K562 (cell line): ENCODE measurements around the gene TAAR8. TPM values are rescaled to one million over a fixed set of nuclear protein-coding genes. Genes with fewer than 3 reads are reported as not detected.

ENCODE experiments used
- ARID4B ChIP-seq: sonication (generic); formaldehyde crosslinking; IDR thresholded peaks from 2 replicates; pipeline ENCODE4 v1.8.0; 2022; ENCODE audit warnings: mild to moderate bottlenecking, missing genetic modification reagents
- ATF7 ChIP-seq: fragments of 450-650 bp; IDR thresholded peaks from 2 replicates; pipeline ENCODE4 v1.7.1; 2014; ENCODE audit warnings: mild to moderate bottlenecking, moderate library complexity
- CBX3 ChIP-seq, 2 experiments: IDR thresholded peaks; 1 replicate in 1 of 2; 2 replicates in 1 of 2; pipeline ENCODE4 v1.6.1; 2012; ENCODE audit warnings: inconsistent platforms in 2 of 2, low read length in 2 of 2, borderline replicate concordance in 1 of 2, control low read depth in 1 of 2
- CEBPG ChIP-seq, 3 experiments: fragments of 200-800 bp in 1 of 3; sonication (Bioruptor generic) in 1 of 3; sonication (generic) in 1 of 3; formaldehyde crosslinking in 1 of 3; IDR thresholded peaks in 2 of 3; conservative IDR thresholded peaks in 1 of 3; 2 replicates each; pipeline versions ENCODE4 v1.6.1 to v1.8.0; 2016 to 2022; ENCODE audit warnings: missing compliant biosample characterization in 2 of 3, missing genetic modification characterization in 2 of 3, mild to moderate bottlenecking in 1 of 3, missing genetic modification reagents in 1 of 3
- GATA2 ChIP-seq: sonication (generic); formaldehyde crosslinking; IDR thresholded peaks from 2 replicates; pipeline ENCODE4 v1.4.0; 2020; ENCODE audit warnings: mild to moderate bottlenecking, missing genetic modification reagents
- GATAD2B ChIP-seq: fragments of 450-650 bp; IDR thresholded peaks from 2 replicates; pipeline ENCODE4 v1.6.1; 2017; ENCODE audit warnings: mild to moderate bottlenecking, borderline replicate concordance
- GTF2A2 ChIP-seq: IDR thresholded peaks from 2 replicates; pipeline ENCODE4 v1.6.1; 2016; ENCODE audit warnings: mild to moderate bottlenecking, missing genetic modification characterization, missing compliant biosample characterization
- HDAC3 ChIP-seq: fragments of 450-650 bp; IDR thresholded peaks from 2 replicates; pipeline ENCODE4 v1.6.1; 2018; ENCODE audit warnings: borderline replicate concordance, mild to moderate bottlenecking, moderate library complexity; ENCODE audit not compliant: partially characterized antibody
- MEF2D ChIP-seq: conservative IDR thresholded peaks from 2 replicates; pipeline ENCODE4 v1.6.1; 2016; ENCODE audit warnings: low read depth, missing genetic modification characterization, missing compliant biosample characterization
- MNT ChIP-seq, 2 experiments: fragments of 450-650 bp; conservative IDR thresholded peaks; 2 replicates each; pipeline ENCODE4 v1.6.1; 2017; ENCODE audit warnings: mild to moderate bottlenecking in 2 of 2, moderate library complexity in 2 of 2
- NFE2 ChIP-seq: IDR thresholded peaks from 2 replicates; pipeline ENCODE4 v1.6.1; 2014; ENCODE audit warnings: antibody characterized with exemption, low read depth
- SMARCC2 ChIP-seq: fragments of 450-650 bp; IDR thresholded peaks from 2 replicates; pipeline ENCODE4 v1.6.1; 2017; ENCODE audit warnings: antibody characterized with exemption, moderate library complexity, mild to moderate bottlenecking, low read depth
- SMARCE1 ChIP-seq: fragments of 450-650 bp; IDR thresholded peaks from 2 replicates; pipeline ENCODE4 v1.7.1; 2016; ENCODE audit warnings: mild to moderate bottlenecking
- SNIP1 ChIP-seq: fragments of 450-650 bp; IDR thresholded peaks from 2 replicates; pipeline ENCODE4 v1.7.1; 2017; ENCODE audit warnings: low read depth, mild to moderate bottlenecking
- TAF1 ChIP-seq: IDR thresholded peaks from 2 replicates; pipeline ENCODE4 v1.6.1; 2011; ENCODE audit warnings: mild to moderate bottlenecking, low read length, moderate library complexity; ENCODE audit not compliant: insufficient read depth, control insufficient read depth, severe bottlenecking; ENCODE audit errors: extremely low read depth
- VEZF1 ChIP-seq: fragments of 200-800 bp; sonication (Bioruptor generic); IDR thresholded peaks from 2 replicates; pipeline ENCODE4 v1.6.1; 2017; ENCODE audit warnings: missing genetic modification characterization, missing compliant biosample characterization
- ZNF23 ChIP-seq: fragments of 250-450 bp; sonication (Bioruptor Pico); IDR thresholded peaks from 2 replicates; pipeline ENCODE4 v1.4.0; 2020; ENCODE audit warnings: mild to moderate bottlenecking
- ZNF239 ChIP-seq: fragments of 250-450 bp; sonication (Bioruptor Pico); IDR thresholded peaks from 2 replicates; pipeline ENCODE4 v1.4.0; 2020; ENCODE audit warnings: mild to moderate bottlenecking
- ZNF668 ChIP-seq: fragments of 250-450 bp; sonication (Bioruptor Pico); IDR thresholded peaks from 2 replicates; pipeline ENCODE4 v1.8.0; 2022; ENCODE audit warnings: mild to moderate bottlenecking, inconsistent platforms
- polyA plus RNA-seq, 8 experiments: library from polyadenylated mRNA; depleted of rRNA in 4 of 8; stranded (reverse) in 5 of 8; unstranded in 3 of 8; fragments of >200 nt; fragmentation: Nextera tagmentation in 2 of 8; fragmentation: Illumina TruSeq in 1 of 8; extraction: Ambion mirVana in 2 of 8; extraction: Trizol in 1 of 8; gene quantifications; 2 replicates each; pipeline versions ENCODE4 v1.2.1 to v1.2.3, GENCODE V29; 2011 to 2014; ENCODE audit warnings: inconsistent platforms in 1 of 8, missing spikeins in 1 of 8
- total RNA-seq, 7 experiments: library from RNA; depleted of rRNA in 6 of 7; stranded (reverse); fragments of >200 nt in 6 of 7; fragmentation: Illumina TruSeq in 2 of 7; extraction: Trizol in 2 of 7; gene quantifications; 2 replicates each; pipeline versions ENCODE4 v1.2.1 to v1.2.3, GENCODE V29; 2011 to 2021; ENCODE audit warnings: low replicate concordance in 1 of 7

TAAR8 gene
- total and polyA plus RNA-seq, 9 of the 15 experiments (the other 6 are each of a cell fraction or from before 2014, with no cell fraction given): not detected

- TF ChIP-seq CEBPG (CRISPR knock-in tag; IDR thresholded peaks at IDR 0.05) (no peak), CEBPG (tag; conservative IDR thresholded peaks at IDR 0.05 in 1 of 2, IDR thresholded peaks at IDR 0.05 in 1 of 2) (no peak), SMARCE1 (peak; percentile 38; the same call in 1 of the 2 replicates), ZNF239 (CRISPR knock-in tag) (no peak), MEF2D (tag) (no peak), SNIP1 (no peak), ZNF23 (CRISPR knock-in tag) (no peak), HDAC3 (no peak), GTF2A2 (tag) (no peak), VEZF1 (CRISPR knock-in tag) (peak; percentile 71), ZNF668 (no peak), ARID4B (CRISPR knock-in tag) (peak; percentile 76; the same call in 1 of the 2 replicates), MNT (conservative IDR thresholded peaks at IDR 0.05) (peak; percentile 82 to 89), NFE2 (peak; percentile 8; the same call in 1 of the 2 replicates), SMARCC2 (no peak), CBX3 (IDR thresholded peaks at IDR 0.05; ENCODE audit: borderline replicate concordance in 1 of 2, low read length in 2 of 2) (no peak), TAF1 (no peak), ATF7 (peak; percentile 53), GATAD2B (peak; percentile 68; the same call in 1 of the 2 replicates), GATA2 (0 out of 2 replicates have a peak, but pooled peaks have one; percentile 37)
These were observed 39.5 kb upstream of the TAAR8 start, which contains the start of gene STX7 (continued) for GRCh38 chr6:132512638-132513632.
